Activated CD4-positive, alpha-beta T cell treated with anti-CD3 and anti-CD28 coated beads for 24 hours (primary cell): ENCODE measurements around the gene UTS2.
A peak's percentile ranks its signal among the peaks of the same experiment; 100 is the strongest.

Experiments used
- DNase-seq, 2 donors: peaks; one replicate each; pipeline ENCODE4 v3.0.0-alpha.2; 2020; ENCODE audit warnings: low read depth in 2 of 2

The UTS2 gene

GRCh38 chr1:7863756-7864328 is 11.0 kb upstream of the UTS2 start:
- DNase-seq: no peak

GRCh38 chr1:7862211-7863060 is 9.6 kb upstream of the UTS2 start:
- no peak for DNase-seq

GRCh38 chr1:7861452-7861851 is 8.6 kb upstream of the UTS2 start:
- DNase-seq: no peak

GRCh38 chr1:7860130-7860529 is 7.3 kb upstream of the UTS2 start:
- DNase-seq: no peak

- DNase-seq: no peak
These were observed 6.5 kb upstream of the UTS2 start for GRCh38 chr1:7859406-7859805.

GRCh38 chr1:7857985-7858384 is 5.1 kb upstream of the UTS2 start:
- no peak for DNase-seq

- DNase-seq: no peak
These were observed 4.1 kb upstream of the UTS2 start for GRCh38 chr1:7857000-7857399.

GRCh38 chr1:7856345-7856744 is 3.5 kb upstream of the UTS2 start:
- DNase-seq: no peak

- no peak for DNase-seq
These were observed 790 bp upstream of the UTS2 start for GRCh38 chr1:7853684-7854026.

- no peak for DNase-seq
These were observed 2.1 kb downstream of the UTS2 start for GRCh38 chr1:7850786-7851185.

GRCh38 chr1:7847599-7847998 is 5.3 kb downstream of the UTS2 start:
- DNase-seq: no peak

GRCh38 chr1:7846656-7847055 is 6.2 kb downstream of the UTS2 start:
- no peak for DNase-seq

- DNase-seq: no peak
These were observed 7.1 kb downstream of the UTS2 start for GRCh38 chr1:7845761-7846160.

GRCh38 chr1:7842517-7842916 is 10.3 kb downstream of the UTS2 start:
- DNase-seq: no peak

- no peak for DNase-seq
These were observed 13.3 kb downstream of the UTS2 start for GRCh38 chr1:7839526-7839925.

GRCh38 chr1:7838714-7839113 is 14.2 kb downstream of the UTS2 start:
- DNase-seq: no peak

- DNase-seq: no peak
These were observed 19.8 kb downstream of the UTS2 start for GRCh38 chr1:7833035-7833434.

- DNase-seq: no peak
These were observed 21.4 kb downstream of the UTS2 start for GRCh38 chr1:7831458-7831857.

- DNase-seq: peak; percentile 4 to 25
These were observed 25.5 kb downstream of the UTS2 start for GRCh38 chr1:7827126-7827955.

GRCh38 chr1:7826363-7826762 is 26.5 kb downstream of the UTS2 start:
- DNase-seq: no peak

GRCh38 chr1:7824701-7825100 is 28.2 kb downstream of the UTS2 start:
- DNase-seq: no peak

- DNase-seq: no peak
These were observed 31.6 kb downstream of the UTS2 start for GRCh38 chr1:7821282-7821681.
